Neural cell (in vitro differentiated cells): ENCODE results near the gene PLCL2.

Source experiments
- EP300 ChIP-seq: fragments of 450-650 bp; conservative IDR thresholded peaks from 2 replicates; pipeline ENCODE4 v1.6.1; 2014; ENCODE audit warnings: antibody characterized with exemption, mild to moderate bottlenecking, moderate library complexity; ENCODE audit not compliant: poor library complexity, severe bottlenecking
- EZH2 ChIP-seq: fragments of 200-600, 300-800 bp; shearing (Covaris generic), sonication (generic); IDR thresholded peaks from 2 replicates; pipeline ENCODE4 v1.6.1; 2014; ENCODE audit warnings: antibody characterized with exemption, low read length, borderline replicate concordance, mild to moderate bottlenecking; ENCODE audit not compliant: insufficient read depth, poor library complexity, severe bottlenecking
- POLR2AphosphoS5 ChIP-seq: IDR thresholded peaks from 2 replicates; pipeline ENCODE4 v1.6.1; 2012
- RAD21 ChIP-seq: fragments of 450-650 bp; conservative IDR thresholded peaks from 2 replicates; pipeline ENCODE4 v1.6.1; 2014; ENCODE audit warnings: antibody characterized with exemption, mild to moderate bottlenecking, moderate library complexity
- SMC3 ChIP-seq: fragments of 450-650 bp; conservative IDR thresholded peaks from 2 replicates; pipeline ENCODE4 v1.6.1; 2014; ENCODE audit warnings: antibody characterized with exemption, mild to moderate bottlenecking, moderate library complexity; ENCODE audit not compliant: poor library complexity
- TF ChIP-seq, protein P1 (sequence below): fragments of 450-650 bp; IDR thresholded peaks from 2 replicates; pipeline ENCODE4 v1.5.1; 2014; ENCODE audit warnings: antibody characterized with exemption, mild to moderate bottlenecking, moderate library complexity; ENCODE audit not compliant: poor library complexity, severe bottlenecking
- TF ChIP-seq, protein P2 (sequence below): IDR thresholded peaks from 2 replicates; pipeline ENCODE4 v1.6.1; 2012; ENCODE audit warnings: borderline replicate concordance

DNA sequence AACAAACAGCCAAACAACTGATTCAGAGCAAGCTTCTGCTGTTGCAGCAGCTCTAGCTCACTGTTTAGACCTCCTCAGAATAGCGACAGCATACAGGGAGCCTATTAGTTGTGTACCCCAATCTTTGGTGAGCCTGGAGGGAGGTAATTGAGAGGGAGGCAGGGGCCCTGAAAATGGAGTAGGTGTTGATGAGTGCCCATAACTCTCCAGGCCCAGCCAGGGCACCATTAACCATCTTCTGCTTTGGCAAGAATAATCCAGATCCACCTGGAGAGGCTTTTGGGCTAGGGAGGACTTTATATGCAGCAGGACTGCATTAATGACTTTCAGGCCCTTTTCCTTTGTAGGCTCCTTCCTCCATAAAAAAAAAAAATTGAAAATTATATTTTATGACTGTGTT is 20.9 kb downstream of the PLCL2 start:
- TF ChIP-seq, protein P1, sequence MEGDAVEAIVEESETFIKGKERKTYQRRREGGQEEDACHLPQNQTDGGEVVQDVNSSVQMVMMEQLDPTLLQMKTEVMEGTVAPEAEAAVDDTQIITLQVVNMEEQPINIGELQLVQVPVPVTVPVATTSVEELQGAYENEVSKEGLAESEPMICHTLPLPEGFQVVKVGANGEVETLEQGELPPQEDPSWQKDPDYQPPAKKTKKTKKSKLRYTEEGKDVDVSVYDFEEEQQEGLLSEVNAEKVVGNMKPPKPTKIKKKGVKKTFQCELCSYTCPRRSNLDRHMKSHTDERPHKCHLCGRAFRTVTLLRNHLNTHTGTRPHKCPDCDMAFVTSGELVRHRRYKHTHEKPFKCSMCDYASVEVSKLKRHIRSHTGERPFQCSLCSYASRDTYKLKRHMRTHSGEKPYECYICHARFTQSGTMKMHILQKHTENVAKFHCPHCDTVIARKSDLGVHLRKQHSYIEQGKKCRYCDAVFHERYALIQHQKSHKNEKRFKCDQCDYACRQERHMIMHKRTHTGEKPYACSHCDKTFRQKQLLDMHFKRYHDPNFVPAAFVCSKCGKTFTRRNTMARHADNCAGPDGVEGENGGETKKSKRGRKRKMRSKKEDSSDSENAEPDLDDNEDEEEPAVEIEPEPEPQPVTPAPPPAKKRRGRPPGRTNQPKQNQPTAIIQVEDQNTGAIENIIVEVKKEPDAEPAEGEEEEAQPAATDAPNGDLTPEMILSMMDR, result no peak
- TF ChIP-seq EP300, result no peak
- no peak for TF ChIP-seq POLR2AphosphoS5
- TF ChIP-seq RAD21, result no peak
- no peak for TF ChIP-seq EZH2
- TF ChIP-seq SMC3, result no peak
- TF ChIP-seq, protein P2, sequence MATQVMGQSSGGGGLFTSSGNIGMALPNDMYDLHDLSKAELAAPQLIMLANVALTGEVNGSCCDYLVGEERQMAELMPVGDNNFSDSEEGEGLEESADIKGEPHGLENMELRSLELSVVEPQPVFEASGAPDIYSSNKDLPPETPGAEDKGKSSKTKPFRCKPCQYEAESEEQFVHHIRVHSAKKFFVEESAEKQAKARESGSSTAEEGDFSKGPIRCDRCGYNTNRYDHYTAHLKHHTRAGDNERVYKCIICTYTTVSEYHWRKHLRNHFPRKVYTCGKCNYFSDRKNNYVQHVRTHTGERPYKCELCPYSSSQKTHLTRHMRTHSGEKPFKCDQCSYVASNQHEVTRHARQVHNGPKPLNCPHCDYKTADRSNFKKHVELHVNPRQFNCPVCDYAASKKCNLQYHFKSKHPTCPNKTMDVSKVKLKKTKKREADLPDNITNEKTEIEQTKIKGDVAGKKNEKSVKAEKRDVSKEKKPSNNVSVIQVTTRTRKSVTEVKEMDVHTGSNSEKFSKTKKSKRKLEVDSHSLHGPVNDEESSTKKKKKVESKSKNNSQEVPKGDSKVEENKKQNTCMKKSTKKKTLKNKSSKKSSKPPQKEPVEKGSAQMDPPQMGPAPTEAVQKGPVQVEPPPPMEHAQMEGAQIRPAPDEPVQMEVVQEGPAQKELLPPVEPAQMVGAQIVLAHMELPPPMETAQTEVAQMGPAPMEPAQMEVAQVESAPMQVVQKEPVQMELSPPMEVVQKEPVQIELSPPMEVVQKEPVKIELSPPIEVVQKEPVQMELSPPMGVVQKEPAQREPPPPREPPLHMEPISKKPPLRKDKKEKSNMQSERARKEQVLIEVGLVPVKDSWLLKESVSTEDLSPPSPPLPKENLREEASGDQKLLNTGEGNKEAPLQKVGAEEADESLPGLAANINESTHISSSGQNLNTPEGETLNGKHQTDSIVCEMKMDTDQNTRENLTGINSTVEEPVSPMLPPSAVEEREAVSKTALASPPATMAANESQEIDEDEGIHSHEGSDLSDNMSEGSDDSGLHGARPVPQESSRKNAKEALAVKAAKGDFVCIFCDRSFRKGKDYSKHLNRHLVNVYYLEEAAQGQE, result no peak
